GM19467 (cell line): ENCODE results near the gene ADCK2.
"Not testable (repeated sequence)": the region's sequence is repeated elsewhere in the genome, so short reads cannot be mapped to it uniquely, and the experiment has no call there.

Experiments used
- ATAC-seq: cut with Tn5 transposase; IDR thresholded peaks from one replicate; pipeline ENCODE4 v1.9.1; 2021; ENCODE audit warnings: mild to moderate bottlenecking, moderate library complexity; ENCODE audit not compliant: unreplicated experiment

Gene ADCK2

DNA sequence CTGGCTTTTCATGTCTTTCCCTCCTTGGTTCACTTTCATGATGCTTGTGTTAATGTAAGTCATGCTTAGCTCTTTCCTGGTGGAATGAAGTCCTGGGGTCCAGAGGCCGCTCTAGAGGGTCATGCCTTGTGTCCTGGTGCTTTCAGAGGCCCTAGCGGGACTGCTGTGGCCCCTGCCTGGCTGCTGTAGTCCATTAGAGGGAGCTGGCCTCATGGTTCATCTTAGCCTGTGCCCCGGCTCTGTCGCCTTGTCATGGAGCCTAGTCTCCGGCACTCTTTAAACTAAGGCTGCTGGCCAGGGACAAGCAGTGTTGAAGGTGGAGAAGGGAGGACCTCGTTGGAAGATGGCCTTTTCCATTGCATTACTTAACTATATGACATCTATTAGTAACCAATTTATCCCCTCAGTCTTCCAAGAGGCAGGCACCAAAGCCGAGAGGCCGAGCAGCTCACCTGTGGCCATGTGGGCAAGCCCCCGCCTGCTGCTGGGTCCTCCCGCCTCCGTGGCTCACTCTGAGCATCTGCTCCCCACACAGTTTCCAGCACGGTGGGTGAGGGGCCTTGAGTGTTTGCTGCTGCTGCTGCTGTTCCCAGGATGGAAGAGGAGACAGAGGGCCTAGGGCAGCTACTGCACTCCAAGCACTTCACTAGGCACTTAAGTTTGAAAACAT lies 18.8 kb downstream of the ADCK2 start:
- ATAC-seq, result no peak

DNA sequence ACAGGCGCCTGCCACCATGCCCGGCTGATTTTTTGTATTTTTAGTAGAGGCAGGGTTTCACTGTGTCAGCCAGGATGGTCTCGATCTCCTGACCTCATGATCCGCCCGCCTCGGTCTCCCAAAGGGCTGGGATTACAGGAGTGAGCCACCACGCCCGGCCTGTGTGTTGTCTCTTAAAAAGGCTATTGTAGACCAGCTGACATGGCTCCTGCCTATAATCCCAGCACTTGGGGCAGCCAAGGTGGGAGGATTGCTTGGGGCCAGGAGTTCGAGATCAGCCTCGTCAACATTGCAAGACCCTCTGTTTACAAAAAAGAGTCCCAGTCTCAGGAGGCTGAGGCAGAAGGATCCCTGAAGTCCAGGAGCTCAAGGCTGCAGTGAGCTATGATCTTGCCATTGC lies 21.1 kb downstream of the ADCK2 start:
- not testable (repeated sequence) for ATAC-seq

DNA sequence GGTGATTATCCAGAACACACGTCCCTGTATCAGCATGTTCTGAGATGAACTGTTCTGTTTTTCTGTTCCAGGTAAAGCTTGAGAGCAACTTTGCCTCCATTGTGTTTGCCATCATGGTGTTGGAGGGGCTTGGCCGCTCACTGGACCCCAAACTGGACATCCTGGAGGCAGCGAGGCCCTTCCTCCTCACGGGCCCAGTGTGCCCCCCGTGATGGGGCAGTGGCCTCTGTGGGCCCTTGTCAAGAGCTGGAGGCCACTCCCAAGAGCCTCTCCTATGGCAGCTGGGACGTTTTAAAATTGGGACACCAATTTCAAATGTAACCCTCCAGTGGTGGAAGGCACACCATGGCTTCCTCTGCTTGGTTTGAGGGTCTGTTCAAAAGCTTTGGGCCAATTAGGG lies 21.8 kb downstream of the ADCK2 start:
- ATAC-seq, result no peak

DNA sequence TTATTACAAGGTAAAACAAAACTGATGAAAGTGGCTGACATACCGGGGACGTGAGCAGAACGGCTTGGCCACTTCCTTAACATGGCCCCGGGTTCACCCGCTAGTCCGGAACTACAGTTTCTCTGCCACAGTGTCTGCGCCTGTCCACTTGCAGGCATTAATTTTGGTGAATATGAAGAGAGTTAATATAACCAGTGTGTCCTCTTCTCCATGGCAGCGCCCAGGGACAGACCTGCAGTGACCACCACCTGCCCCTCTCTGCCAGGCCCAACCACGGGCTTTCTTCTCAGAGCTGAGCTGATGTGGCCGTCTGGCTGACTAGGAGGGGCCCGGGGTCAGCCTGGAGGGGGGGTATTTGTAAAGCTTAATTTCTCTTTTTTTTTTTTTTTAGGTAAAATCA lies 22.6 kb downstream of the ADCK2 start:
- ATAC-seq, result no peak

DNA sequence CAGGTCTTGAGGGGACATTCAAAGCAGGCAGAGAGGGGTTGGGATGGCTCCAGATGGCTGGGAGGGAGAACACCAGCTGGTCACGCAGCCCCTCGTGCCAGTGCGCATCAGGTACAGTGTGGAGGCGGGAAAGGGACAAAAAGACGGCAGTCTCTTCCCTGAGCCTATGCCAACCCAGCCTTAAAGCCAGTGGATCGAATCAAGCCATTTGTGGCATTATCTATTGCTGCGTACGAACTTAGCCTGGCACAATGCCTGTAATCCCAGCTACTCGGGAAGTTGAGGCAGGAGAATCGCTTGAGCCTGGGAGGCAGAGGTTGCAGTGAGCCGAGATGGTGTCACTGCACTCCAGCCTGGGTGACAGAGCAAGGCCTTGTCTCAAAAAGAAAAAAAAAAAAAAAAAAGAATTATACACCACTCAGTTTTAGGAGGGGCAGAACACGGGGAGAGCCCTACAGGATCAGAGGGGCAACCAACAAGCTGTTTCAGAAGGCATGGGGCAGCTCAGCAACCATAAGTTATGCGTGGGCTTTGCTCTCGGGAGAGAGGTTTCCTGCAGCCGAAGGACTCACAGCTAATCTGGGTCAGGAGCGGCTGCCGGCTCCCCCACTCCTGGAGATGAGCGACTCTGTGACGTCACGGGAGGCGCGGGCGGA lies 23.4 kb downstream of the ADCK2 start:
- peak; percentile 90 for ATAC-seq

DNA sequence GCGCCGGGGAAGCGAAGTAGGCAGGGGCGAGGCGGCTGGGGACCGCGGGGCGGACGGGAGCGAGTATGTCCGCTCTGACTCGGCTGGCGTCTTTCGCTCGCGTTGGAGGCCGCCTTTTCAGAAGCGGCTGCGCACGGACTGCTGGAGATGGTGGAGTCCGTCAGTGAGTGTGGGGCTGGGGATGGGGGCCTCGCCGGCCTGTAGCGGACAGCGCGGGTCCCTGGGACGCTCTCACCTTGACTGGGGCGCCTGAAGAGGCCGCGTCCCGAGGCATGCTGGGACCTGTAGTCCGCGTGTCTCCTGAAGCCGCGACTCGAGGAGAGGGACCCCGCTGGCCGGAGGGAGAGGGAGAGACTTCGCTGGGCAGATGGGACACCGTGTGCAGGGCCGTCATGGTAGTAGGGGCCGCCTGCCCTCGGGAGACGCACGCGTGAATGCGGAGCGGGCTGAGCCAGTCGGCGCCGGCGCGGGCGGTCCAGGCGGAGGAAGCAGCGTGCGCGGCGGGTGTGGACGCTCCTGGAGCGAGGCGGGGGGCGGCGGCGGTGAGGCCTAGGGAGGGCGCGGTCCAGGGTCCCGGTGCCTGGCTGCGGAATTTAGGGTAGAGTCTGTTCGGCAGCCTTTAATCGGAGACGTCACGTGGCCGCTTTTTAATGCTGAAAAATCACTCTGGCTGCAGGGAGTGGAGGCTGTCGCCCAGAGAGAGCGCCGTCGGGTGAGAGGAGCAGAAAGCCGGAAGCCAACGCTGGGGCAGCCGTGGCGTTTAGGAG lies 24.1 kb downstream of the ADCK2 start, which contains the start of gene NDUFB2:
TSS of gene NDUFB2 (plus strand) at position 29 of the 767 bp plus-strand sequence. CDS start at position 66, 37 bp downstream.
- peak; percentile 83 for ATAC-seq

DNA sequence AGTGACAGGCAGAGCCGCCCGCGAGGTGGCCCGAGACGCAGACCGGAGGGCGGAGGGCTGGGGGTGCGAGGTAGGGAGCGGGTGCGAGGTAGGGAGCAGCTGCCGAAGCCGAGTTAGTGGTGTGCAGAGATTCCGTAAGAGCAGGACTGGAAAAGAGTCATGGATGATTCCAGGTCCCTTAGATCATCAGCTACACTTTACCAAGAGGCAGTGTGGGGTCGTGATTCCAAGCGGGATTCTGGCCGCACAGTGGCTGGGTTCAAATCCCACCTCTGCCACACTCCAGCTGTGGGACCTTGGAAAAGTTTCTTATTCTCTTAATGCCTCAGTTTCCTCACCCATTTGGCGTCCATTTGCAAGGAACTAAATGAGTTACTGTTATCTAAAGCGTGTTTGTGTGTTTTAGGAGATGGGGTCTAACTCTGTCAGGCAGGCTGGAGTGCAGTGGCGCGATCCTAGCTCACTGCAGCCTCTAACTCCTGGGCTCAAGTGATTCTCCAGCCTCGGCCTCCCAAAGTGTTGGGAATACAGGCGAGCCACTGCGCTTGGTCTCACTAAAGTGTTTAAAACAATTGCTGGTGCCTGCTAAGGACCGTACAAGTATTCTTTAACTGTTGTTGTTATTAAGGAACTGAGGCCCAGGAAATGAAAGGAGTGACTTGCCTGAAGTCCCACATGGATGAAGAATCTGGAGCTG lies 24.9 kb downstream of the ADCK2 start:
- ATAC-seq, result no peak

DNA sequence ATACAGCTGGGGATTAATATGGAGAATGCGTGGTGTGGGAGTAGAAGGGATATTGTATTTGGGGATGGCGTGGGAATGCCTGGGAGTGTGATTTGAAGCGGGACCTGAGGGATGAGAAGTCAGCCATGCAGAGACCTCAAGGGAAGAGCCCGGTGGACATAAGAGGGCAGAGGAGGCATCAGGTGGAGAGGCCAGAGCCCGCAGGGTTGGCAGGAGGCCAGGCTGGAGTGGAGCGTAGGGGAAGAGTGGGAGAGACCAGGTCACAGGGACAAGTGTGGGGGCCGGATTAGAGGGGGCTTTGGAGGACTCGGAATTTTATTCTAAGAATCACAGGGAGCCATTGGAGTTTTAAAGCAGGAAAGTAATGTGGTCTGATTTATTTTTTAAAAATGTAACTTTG lies 25.7 kb downstream of the ADCK2 start:
- no peak for ATAC-seq

DNA sequence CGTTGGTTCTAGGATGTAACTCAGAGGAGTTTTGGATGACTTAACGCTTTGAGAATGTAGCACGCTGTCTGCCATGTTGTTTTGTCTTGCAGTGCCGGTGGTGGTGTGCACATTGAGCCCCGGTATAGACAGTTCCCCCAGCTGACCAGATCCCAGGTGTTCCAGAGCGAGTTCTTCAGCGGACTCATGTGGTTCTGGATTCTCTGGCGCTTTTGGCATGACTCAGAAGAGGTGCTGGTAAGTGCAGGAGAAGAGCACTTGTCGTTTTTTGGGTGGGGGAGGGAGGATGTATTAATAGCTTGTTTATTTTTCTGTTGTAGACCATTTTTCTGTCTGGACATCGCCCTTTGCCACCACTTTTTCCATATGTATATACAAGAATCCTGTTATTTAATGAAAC lies 30.0 kb downstream of the ADCK2 start:
- no peak for ATAC-seq

DNA sequence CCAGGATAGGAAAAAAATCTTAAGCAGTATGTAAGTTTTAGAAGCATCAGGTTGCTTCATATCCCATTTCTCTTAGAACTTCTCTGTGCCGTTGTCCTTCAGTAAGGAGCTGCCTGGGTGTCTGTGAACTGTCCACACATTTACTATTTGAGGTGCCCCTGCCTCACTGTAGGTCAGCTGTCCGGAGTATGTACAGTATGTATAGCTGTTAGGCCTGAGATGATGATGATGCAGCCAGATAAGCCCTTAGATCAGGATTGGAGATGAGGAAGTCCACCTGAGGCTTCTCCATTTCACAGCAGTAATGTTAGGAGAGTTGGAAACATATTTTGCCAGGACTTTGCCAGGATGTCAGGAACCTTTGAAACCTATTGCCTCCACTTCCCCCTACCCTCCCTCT lies 31.5 kb downstream of the ADCK2 start:
- no peak for ATAC-seq

DNA sequence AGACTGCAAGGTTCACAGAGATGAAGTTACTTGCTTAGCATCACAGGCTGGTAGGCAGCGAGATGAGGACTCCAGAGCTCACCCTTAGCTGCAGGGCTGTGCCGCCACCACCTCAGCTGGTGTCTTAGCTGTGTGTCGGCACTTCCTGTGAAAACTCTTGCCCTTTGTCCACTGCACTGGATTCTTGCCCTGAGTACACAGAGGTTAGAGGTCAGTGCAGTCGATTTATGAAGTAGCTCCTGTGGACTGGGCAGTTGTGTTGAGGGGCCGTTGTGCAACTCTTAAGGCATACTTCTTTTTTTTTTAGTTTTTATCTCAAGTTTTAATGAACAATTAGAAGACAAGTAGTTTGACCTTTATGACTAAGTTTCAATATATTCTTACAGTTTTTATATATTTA lies 34.4 kb downstream of the ADCK2 start:
- no peak for ATAC-seq

DNA sequence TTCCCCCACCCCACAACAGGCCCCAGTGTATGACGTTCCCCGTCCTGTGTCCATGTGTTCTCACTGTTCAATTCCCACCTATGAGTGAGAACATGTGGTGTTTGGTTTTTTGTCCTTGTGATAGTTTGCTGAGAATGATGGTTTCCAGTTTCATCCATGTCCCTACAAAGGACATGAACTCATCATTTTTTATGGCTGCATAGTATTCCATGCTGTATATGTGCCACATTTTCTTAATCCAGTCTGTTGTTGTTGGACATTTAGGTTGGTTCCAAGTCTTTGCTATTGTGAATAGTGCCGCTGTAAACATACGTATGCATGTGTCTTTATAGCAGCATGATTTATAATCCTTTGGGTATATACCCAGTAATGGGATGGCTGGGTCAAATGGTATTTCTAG lies 36.0 kb downstream of the ADCK2 start:
- ATAC-seq, result not testable (repeated sequence)

DNA sequence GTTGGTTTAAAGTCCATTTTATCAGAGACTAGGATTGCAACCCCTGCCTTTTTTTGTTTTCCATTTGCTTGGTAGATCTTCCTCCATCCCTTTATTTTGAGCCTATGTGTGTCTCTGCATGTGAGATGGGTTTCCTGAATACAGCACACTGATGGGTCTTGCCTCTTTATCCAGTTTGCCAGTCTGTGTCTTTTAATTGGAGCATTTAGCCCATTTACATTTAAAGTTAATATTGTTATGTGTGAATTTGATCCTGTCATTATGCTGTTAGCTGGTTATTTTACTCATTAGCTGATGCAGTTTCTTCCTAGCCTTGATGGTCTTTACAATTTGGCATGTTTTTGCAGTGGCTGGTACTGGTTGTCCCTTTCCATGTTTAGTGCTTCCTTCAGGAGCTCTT lies 39.6 kb downstream of the ADCK2 start:
- ATAC-seq, result not testable (repeated sequence)

DNA sequence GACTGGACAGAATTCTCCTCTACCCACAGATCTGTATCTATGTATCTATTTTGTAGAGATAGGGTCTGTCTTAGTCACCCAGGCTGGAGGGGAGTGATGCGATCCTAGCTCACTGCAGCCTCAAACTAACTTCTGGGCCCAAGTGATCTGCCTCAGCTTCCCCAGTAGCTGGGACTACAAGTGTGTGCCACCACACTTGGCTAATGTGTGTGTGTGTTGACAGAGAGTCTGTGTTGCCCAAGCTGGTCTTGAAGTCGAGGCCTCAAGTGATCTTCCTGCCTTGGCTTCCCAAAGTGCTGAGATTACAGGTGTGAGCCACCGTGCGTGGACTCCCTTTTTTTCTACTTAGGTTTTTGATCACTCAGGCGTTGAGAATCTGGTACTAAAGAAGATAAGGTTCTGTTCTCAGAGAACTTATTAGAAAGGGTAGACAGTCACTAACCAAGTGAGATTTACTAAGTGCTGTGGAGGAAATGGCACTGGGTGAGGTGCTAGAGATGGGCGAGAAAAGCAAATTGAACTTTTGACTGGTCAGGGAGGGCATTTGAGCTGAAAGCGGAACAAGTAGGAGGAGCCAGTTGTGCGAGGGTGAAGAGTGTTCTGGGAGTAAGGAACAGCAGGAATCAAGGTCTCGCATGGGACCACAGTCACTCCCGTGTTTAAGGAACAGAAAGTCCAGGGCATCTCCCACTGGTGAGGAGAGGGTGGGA lies 41.7 kb downstream of the ADCK2 start:
- ATAC-seq, result no peak

DNA sequence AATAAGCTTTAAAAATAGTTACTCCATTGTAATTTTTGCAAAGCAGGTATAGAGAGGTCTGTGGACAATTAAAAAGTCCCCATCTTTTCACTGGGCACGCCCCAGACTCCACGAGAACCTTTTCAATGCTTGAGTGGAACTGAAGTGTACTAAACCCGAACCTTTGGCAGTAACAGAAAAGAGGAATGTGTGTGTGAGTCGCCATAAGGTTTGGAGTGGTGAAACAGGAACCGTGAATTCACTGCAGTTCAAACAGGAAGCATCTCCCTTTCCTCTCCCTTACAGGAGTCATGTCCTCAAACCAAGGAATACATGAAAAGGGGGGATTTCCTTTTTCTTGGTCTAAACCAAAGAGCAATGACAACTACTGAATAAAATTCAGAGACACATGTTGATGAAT lies 47.0 kb downstream of the ADCK2 start:
- no peak for ATAC-seq

DNA sequence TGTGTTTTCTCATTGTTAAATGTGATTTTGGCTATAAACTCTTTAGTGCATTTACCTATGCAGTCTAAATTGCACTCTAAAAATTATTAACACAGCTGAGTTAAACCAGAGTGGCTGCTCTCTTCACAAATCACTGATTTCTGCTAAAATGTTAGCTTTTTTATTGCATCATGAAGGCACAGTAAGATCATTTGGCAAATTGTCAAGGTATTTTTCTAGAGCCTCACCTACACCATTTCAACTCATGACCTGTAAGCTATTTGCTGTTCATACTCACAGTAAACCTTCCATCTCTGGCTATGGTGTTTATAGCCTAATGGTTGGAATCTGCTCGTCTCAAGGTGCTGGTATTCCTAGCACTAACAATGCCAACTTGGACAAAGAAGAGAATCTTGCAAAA lies 49.5 kb downstream of the ADCK2 start:
- ATAC-seq, result no peak

DNA sequence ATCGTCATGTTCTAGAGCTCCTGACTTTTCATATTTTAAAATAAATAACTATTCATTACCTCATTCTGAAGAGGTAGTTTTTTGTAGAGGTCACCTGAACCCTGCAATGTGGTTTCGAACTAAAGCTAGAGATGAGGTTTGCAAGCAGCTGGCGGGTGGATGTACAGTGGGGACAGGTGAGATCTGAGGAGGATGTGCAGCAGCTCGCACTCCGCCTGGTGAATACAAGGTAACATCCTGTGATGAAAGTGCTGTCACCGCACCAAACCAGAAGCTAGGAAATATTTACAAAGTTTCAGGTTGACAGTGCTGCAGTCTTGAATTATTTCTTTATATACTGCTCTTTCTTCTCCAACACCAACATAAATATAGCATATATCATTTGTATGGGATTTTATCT lies 50.3 kb downstream of the ADCK2 start:
- no peak for ATAC-seq

DNA sequence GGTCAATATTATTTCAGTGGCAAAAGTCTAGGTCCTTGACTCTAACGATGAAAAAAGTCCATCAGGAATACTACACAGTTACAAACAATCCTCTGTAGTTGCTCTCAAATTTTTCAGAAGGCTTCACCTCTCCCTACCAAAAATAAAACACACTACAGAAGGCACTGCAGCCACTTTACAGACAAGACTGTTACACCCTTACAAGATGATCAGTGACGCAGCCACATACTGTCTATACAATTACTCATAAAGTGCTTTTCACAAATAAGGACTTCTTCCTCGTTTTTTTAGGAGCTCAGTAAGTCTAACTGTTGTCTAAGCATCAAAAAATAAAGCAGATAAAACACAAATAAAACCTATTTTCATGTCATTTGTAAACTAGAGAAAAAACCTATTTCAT lies 50.8 kb downstream of the ADCK2 start:
- ATAC-seq, result no peak

DNA sequence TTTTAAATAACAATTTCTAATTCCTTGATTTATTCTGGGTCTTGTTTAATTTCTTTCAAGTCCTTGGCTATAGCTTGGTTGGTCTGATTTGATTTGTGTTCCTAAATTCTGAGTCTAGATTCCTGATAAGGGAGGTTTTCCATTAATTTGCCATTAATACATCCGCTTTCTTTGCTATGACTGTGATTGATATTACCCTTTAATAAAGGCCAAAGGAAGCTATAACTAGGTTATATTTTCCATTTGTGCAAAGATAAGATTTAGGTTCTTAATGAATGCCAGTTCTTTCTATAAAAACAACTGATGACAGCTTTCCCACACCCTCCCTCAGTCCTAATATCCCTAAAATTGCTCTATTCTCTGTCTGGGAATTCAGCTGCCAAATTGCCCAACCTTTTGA lies 52.0 kb downstream of the ADCK2 start:
- ATAC-seq, result no peak

DNA sequence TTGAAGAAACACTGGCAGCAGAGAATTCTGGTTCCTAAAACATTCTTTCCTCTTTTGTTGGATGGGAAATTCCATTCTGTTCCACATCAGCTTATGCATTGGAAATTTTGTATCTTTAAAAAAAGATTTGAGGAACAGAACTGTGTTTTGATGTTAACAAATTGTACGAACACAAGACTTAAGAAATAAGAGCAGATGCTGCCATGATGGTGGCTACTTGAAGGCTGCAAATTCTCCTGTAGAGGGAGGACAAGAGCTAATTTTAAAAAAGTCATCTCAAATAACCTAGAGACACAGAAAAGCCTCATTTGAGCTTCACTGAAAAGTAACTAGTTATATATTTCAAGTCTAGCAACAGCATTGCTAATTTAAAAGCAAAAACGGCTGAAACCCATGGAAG lies 53.5 kb downstream of the ADCK2 start:
- no peak for ATAC-seq

DNA sequence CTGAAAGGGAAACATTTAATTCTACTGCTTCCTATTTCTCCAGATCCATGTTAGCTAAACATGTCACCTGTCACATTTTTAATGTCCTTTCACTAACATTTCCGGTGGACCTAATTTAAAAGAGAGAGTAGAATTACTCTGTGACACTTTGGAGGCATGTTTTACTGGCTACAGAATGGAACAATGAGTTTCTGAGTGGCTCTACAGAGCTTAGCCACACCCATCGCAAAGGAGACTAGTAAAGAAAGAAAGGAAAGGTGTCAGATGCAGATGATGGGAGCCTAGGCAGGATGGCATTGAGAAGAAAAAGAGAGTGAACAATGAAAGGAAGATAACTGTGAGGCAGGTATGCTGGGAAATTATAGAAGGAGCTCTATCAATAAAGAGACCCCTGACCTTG lies 59.7 kb downstream of the ADCK2 start:
- no peak for ATAC-seq
